ENCODE results near the gene DNAI1.

DNA sequence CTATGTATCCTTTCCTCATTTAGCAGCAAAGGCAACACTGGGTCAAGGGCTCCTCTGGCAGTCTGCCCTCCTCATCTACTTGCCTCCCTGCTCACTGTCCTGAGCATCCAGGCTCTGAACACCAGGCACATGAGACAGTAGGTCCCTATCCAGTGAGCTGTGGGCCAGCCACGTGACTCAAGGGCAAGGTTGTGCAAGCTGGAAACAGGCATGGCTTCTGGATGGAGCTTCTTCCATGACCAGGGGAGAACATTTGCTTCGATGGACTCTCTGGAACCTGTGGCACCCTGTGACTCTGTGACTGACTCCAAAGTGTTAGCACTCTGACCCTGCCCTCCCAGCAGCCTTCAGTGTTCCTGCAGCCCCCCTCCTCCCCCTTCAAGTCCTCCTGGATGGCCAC lies 33.0 kb downstream of the DNAI1 start:
- TF ChIP-seq ARNTL (CRISPR knock-in tag; IDR thresholded peaks at IDR 0.05; ENCODE audit: borderline replicate concordance, low read depth) (no peak), RARB (CRISPR knock-in tag; IDR thresholded peaks at IDR 0.05) (no peak), CSDC2 (CRISPR knock-in tag; IDR thresholded peaks at IDR 0.05) (no peak), ZFP30 (CRISPR knock-in tag; IDR thresholded peaks at IDR 0.05) (no peak), ZC3H10 (CRISPR knock-in tag; IDR thresholded peaks at IDR 0.05) (no peak), ZNF70 (CRISPR knock-in tag; IDR thresholded peaks at IDR 0.05) (no peak), BACH2 (CRISPR knock-in tag; IDR thresholded peaks at IDR 0.05; ENCODE audit: borderline replicate concordance) (no peak), ZNF8 (CRISPR knock-in tag; IDR thresholded peaks at IDR 0.05) (no peak), ESRRG (CRISPR knock-in tag; IDR thresholded peaks at IDR 0.05) (no peak)
- TF ChIP-seq, protein P1, sequence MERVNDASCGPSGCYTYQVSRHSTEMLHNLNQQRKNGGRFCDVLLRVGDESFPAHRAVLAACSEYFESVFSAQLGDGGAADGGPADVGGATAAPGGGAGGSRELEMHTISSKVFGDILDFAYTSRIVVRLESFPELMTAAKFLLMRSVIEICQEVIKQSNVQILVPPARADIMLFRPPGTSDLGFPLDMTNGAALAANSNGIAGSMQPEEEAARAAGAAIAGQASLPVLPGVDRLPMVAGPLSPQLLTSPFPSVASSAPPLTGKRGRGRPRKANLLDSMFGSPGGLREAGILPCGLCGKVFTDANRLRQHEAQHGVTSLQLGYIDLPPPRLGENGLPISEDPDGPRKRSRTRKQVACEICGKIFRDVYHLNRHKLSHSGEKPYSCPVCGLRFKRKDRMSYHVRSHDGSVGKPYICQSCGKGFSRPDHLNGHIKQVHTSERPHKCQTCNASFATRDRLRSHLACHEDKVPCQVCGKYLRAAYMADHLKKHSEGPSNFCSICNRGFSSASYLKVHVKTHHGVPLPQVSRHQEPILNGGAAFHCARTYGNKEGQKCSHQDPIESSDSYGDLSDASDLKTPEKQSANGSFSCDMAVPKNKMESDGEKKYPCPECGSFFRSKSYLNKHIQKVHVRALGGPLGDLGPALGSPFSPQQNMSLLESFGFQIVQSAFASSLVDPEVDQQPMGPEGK (CRISPR knock-in tag; IDR thresholded peaks at IDR 0.05; ENCODE audit: borderline replicate concordance), result no peak
- TF ChIP-seq, protein P2, sequence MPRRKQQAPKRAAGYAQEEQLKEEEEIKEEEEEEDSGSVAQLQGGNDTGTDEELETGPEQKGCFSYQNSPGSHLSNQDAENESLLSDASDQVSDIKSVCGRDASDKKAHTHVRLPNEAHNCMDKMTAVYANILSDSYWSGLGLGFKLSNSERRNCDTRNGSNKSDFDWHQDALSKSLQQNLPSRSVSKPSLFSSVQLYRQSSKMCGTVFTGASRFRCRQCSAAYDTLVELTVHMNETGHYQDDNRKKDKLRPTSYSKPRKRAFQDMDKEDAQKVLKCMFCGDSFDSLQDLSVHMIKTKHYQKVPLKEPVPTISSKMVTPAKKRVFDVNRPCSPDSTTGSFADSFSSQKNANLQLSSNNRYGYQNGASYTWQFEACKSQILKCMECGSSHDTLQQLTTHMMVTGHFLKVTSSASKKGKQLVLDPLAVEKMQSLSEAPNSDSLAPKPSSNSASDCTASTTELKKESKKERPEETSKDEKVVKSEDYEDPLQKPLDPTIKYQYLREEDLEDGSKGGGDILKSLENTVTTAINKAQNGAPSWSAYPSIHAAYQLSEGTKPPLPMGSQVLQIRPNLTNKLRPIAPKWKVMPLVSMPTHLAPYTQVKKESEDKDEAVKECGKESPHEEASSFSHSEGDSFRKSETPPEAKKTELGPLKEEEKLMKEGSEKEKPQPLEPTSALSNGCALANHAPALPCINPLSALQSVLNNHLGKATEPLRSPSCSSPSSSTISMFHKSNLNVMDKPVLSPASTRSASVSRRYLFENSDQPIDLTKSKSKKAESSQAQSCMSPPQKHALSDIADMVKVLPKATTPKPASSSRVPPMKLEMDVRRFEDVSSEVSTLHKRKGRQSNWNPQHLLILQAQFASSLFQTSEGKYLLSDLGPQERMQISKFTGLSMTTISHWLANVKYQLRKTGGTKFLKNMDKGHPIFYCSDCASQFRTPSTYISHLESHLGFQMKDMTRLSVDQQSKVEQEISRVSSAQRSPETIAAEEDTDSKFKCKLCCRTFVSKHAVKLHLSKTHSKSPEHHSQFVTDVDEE (CRISPR knock-in tag; IDR thresholded peaks at IDR 0.05), result no peak

All from SK-N-SH treated with all-trans-retinoic acid at 6 μM for 48 hours (cell line).